Activated CD8-positive, alpha-beta memory T cell treated with anti-CD3 and anti-CD28 coated beads, Interleukin-2, amount 50 U/mL, for 48 hours (primary cell): ENCODE results near the gene GTSE1.
"Not testable (repeated sequence)": the region's sequence is repeated elsewhere in the genome, so short reads cannot be mapped to it uniquely, and the experiment has no call there.

Source experiments
- DNase-seq: peaks from one replicate; pipeline ENCODE4 v3.0.0-alpha.2; 2020

Gene GTSE1

GRCh38 chr22:46296257-46297150 is at the start of gene GTSE1:
Gene GTSE1, plus strand, starts transcription at chr22:46296870. Its CDS starts 531 bp downstream, at chr22:46297401.
- peak; percentile 98 for DNase-seq

GRCh38 chr22:46247443-46247975 is 49.2 kb upstream of the GTSE1 start:
- no peak for DNase-seq

- DNase-seq: peak; percentile 94
Measured at GRCh38 chr22:46250035-46250782, 46.5 kb upstream of the GTSE1 start, which contains the start of gene CDPF1. Gene CDPF1, minus strand, starts transcription at chr22:46250293. Its CDS starts 2,009 bp downstream, at chr22:46248284.

- peak; percentile 65 for DNase-seq
Measured at GRCh38 chr22:46250783-46251125, 45.9 kb upstream of the GTSE1 start.

GRCh38 chr22:46251266-46251665 is 45.4 kb upstream of the GTSE1 start:
- DNase-seq: no peak

- DNase-seq: no peak
Measured at GRCh38 chr22:46251816-46252380, 44.8 kb upstream of the GTSE1 start.

- DNase-seq: no peak
Measured at GRCh38 chr22:46256358-46256958, 40.2 kb upstream of the GTSE1 start.

- no peak for DNase-seq
Measured at GRCh38 chr22:46259374-46259773, 37.3 kb upstream of the GTSE1 start.

- DNase-seq: no peak
Measured at GRCh38 chr22:46260038-46260437, 36.6 kb upstream of the GTSE1 start.

GRCh38 chr22:46262449-46263215 is 34.0 kb upstream of the GTSE1 start:
- DNase-seq: peak; percentile 72

GRCh38 chr22:46263216-46263590 is 33.5 kb upstream of the GTSE1 start, which contains the start of gene PKDREJ:
Gene PKDREJ, minus strand, starts transcription at chr22:46263343. Its CDS starts 21 bp downstream, at chr22:46263322.
- no peak for DNase-seq

- DNase-seq: not testable (repeated sequence)
Measured at GRCh38 chr22:46264520-46264919, 32.1 kb upstream of the GTSE1 start.

- DNase-seq: not testable (repeated sequence)
Measured at GRCh38 chr22:46265627-46266026, 31.0 kb upstream of the GTSE1 start.

- peak; percentile 73 for DNase-seq
Measured at GRCh38 chr22:46267431-46268279, 29.0 kb upstream of the GTSE1 start, which contains the start of gene TTC38. Gene TTC38, plus strand, starts transcription at chr22:46268008. Its CDS starts 32 bp downstream, at chr22:46268040.

GRCh38 chr22:46269564-46269963 is 27.1 kb upstream of the GTSE1 start:
- DNase-seq: no peak

- DNase-seq: no peak
Measured at GRCh38 chr22:46272196-46272595, 24.5 kb upstream of the GTSE1 start.

- no peak for DNase-seq
Measured at GRCh38 chr22:46272762-46273431, 23.8 kb upstream of the GTSE1 start.

- DNase-seq: no peak
Measured at GRCh38 chr22:46273432-46274148, 23.1 kb upstream of the GTSE1 start.

GRCh38 chr22:46274381-46274780 is 22.3 kb upstream of the GTSE1 start:
- no peak for DNase-seq
